HepG2 (cell line): Measurements from ENCODE around the gene TRPC4. TPM values are rescaled to one million over a fixed set of nuclear protein-coding genes. Genes with fewer than 3 reads are reported as not detected.

Source experiments
- ATAC-seq: fragments of 200-7000 bp; cut with Tn5 transposase; 3 replicates; pipeline ENCODE4 v1.9.1; 2020; ENCODE audit warnings: mild to moderate bottlenecking, moderate library complexity
- BruUV-seq: library from RNA; stranded (reverse); fragments of 400-500 nt; replicated peaks from 2 replicates; lab custom pipeline; 2021; lab: Mats Ljungman, UMichigan
- CTCF ChIA-PET: fragments of 300-600 bp; formaldehyde crosslinking; extraction: SDS; loops from one replicate; lab custom pipeline; 2021; ENCODE audit warnings: low total read pairs, inconsistent platforms, low intra/inter-chr PET ratio; lab: Yijun Ruan, JAX
- POLR2A ChIA-PET: fragments of 350-600 bp; sonication (Branson Sonifier 250); formaldehyde crosslinking; loops from one replicate; lab custom pipeline; 2020; ENCODE audit warnings: antibody characterized with exemption, inconsistent platforms; lab: Yijun Ruan, JAX
- DNase-seq: peaks from one replicate; pipeline ENCODE4 v3.0.0-alpha.2; 2015; ENCODE audit warnings: low spot score
- FAIRE-seq: peaks from 3 replicates; lab custom pipeline; 2011; peaks lifted over from hg19 to GRCh38; lab: Jason Lieb, UNC
- H2AFZ ChIP-seq: one replicate; pipeline ENCODE4 v1.6.1; 2011; ENCODE audit warnings: low read length, inconsistent platforms
- H3K27ac ChIP-seq: fragments of 300-600 bp; 3 replicates; pipeline ENCODE4 v1.8.0; 2011; ENCODE audit warnings: mixed run types, mild to moderate bottlenecking, mixed read lengths, low read length, inconsistent platforms; ENCODE audit not compliant: insufficient read depth; ENCODE audit errors: extremely low read length
- H3K27me3 ChIP-seq, 2 experiments: fragments of 200-600 bp in 1 of 2; 2 replicates in 1 of 2; 3 replicates in 1 of 2; pipeline versions ENCODE4 v1.6.0 to v1.8.0; 2011; ENCODE audit warnings: low read length in 2 of 2, mild to moderate bottlenecking in 2 of 2, moderate library complexity in 2 of 2, inconsistent platforms in 1 of 2; ENCODE audit not compliant: insufficient read depth in 2 of 2, control insufficient read depth in 1 of 2
- H3K36me3 ChIP-seq, 2 experiments: fragments of 200-600 bp in 1 of 2; replicated peaks in 1 of 2; 2 replicates in 1 of 2; 3 replicates in 1 of 2; pipeline versions ENCODE4 v1.5.1 to v1.8.0; 2011; ENCODE audit warnings: low read length in 2 of 2, inconsistent platforms in 1 of 2; ENCODE audit not compliant: insufficient read depth in 2 of 2, control insufficient read depth in 1 of 2
- H3K4me1 ChIP-seq: 2 replicates; pipeline ENCODE4 v1.5.1; 2012; ENCODE audit warnings: low read length, inconsistent platforms; ENCODE audit not compliant: insufficient read depth
- H3K4me2 ChIP-seq: 2 replicates; pipeline ENCODE4 v1.6.0; 2011; ENCODE audit warnings: low read depth, low read length, inconsistent platforms
- H3K4me3 ChIP-seq, 3 experiments: fragments of 200-600 bp in 1 of 3; sonication (generic), shearing (Covaris generic) in 1 of 3; replicated peaks in 1 of 3; 2 replicates each; pipeline ENCODE4 v1.5.1; 2011 to 2016; ENCODE audit warnings: low read length in 3 of 3, inconsistent platforms in 2 of 3, low read depth in 2 of 3, mild to moderate bottlenecking in 2 of 3, control low read depth in 1 of 3, mixed read lengths in 1 of 3; ENCODE audit not compliant: insufficient read depth in 1 of 3
- H3K79me2 ChIP-seq: one replicate; pipeline ENCODE4 v1.6.1; 2011; ENCODE audit warnings: low read length, inconsistent platforms; ENCODE audit not compliant: insufficient read depth
- H3K9ac ChIP-seq: 2 replicates; pipeline ENCODE4 v1.6.0; 2011; ENCODE audit warnings: mild to moderate bottlenecking, low read depth, low read length, inconsistent platforms; ENCODE audit not compliant: insufficient read depth
- H3K9me3 ChIP-seq: 2 replicates; pipeline ENCODE4 v1.5.1; 2012; ENCODE audit warnings: mild to moderate bottlenecking, low read length
- H4K20me1 ChIP-seq: 2 replicates; pipeline ENCODE4 v1.6.0; 2011; ENCODE audit warnings: inconsistent platforms, mild to moderate bottlenecking, low read length, moderate library complexity; ENCODE audit not compliant: insufficient read depth
- ARHGAP35 ChIP-seq: sonication (generic); formaldehyde crosslinking; IDR thresholded peaks from 2 replicates; pipeline ENCODE4 v1.9.0; 2022; ENCODE audit warnings: mild to moderate bottlenecking, inconsistent platforms, moderate library complexity, missing genetic modification reagents, borderline replicate concordance
- ATRX ChIP-seq: sonication (generic); formaldehyde crosslinking; IDR thresholded peaks from 2 replicates; pipeline ENCODE4 v1.4.0; 2020; ENCODE audit warnings: missing genetic modification reagents, borderline replicate concordance
- SP2 ChIP-seq: sonication (generic); formaldehyde crosslinking; IDR thresholded peaks from 2 replicates; pipeline ENCODE4 v1.5.1; 2020; ENCODE audit warnings: mild to moderate bottlenecking, missing genetic modification reagents
- SP4 ChIP-seq: sonication (generic); formaldehyde crosslinking; IDR thresholded peaks from 2 replicates; pipeline ENCODE4 v1.8.1; 2023; ENCODE audit warnings: mild to moderate bottlenecking, missing genetic modification reagents
- SRY ChIP-seq: sonication (generic); formaldehyde crosslinking; IDR thresholded peaks from 2 replicates; pipeline ENCODE4 v1.8.0; 2022; ENCODE audit warnings: mild to moderate bottlenecking, missing genetic modification reagents
- ZNF3 ChIP-seq: IDR thresholded peaks from 2 replicates; pipeline ENCODE4 v1.7.0; 2017; ENCODE audit warnings: inconsistent platforms
- ZNF484 ChIP-seq: sonication (generic); formaldehyde crosslinking; IDR thresholded peaks from 2 replicates; pipeline ENCODE4 v1.5.1; 2020; ENCODE audit warnings: mild to moderate bottlenecking, low read depth, missing genetic modification reagents, borderline replicate concordance
- ZNF563 ChIP-seq: sonication (generic); formaldehyde crosslinking; IDR thresholded peaks from 2 replicates; pipeline ENCODE4 v1.8.0; 2022; ENCODE audit warnings: mild to moderate bottlenecking, moderate library complexity, missing genetic modification reagents
- WGBS: methylation state at CpG from one replicate; pipeline ENCODE4 v1.1.6; 2017; ENCODE audit warnings: low lambda C conversion rate; 5-methylcytosine and 5-hydroxymethylcytosine counted together
- in situ Hi-C: cut with HindIII; loops from 2 replicates; pipeline ENCODE4 v1.10.0; 2017; ENCODE audit warnings: low pct_unique_long_range_greater_than_20kb; ENCODE audit not compliant: extremely low pct_ligation_motif_present
- intact Hi-C: fragments of 100-400 bp; cut with micrococcal nuclease; formaldehyde crosslinking; loops from one replicate; pipeline ENCODE4 v1.10.0; 2022; ENCODE audit not compliant: unreplicated experiment
- polyA plus RNA-seq, 8 experiments: library from polyadenylated mRNA; depleted of rRNA in 3 of 8; stranded (reverse) in 7 of 8; unstranded in 1 of 8; fragments of >200 nt; fragmentation: Illumina TruSeq in 4 of 8; extraction: Trizol in 4 of 8; gene quantifications; 2 replicates each; pipeline versions ENCODE4 v1.2.1 to v1.2.3, GENCODE V29; 2011 to 2016; ENCODE audit warnings: low read depth in 4 of 8, missing spikeins in 1 of 8, mixed read lengths in 1 of 8; ENCODE audit not compliant: insufficient read depth in 1 of 8
- total RNA-seq, 5 experiments: library from RNA; depleted of rRNA; stranded (reverse); fragments of >200 nt; fragmentation: Illumina TruSeq; extraction: Trizol; gene quantifications; 2 replicates each; pipeline ENCODE4 v1.2.3, GENCODE V29; 2016; ENCODE audit warnings: low read depth in 1 of 5
- TF ChIP-seq, protein P1 (sequence below): sonication (generic); formaldehyde crosslinking; IDR thresholded peaks from 2 replicates; pipeline ENCODE4 v1.5.0; 2020; ENCODE audit warnings: missing genetic modification reagents
- TF ChIP-seq, protein P2 (sequence below): sonication (generic); formaldehyde crosslinking; IDR thresholded peaks from 2 replicates; pipeline ENCODE4 v1.5.0; 2020; ENCODE audit warnings: mild to moderate bottlenecking, missing genetic modification reagents, borderline replicate concordance
- TF ChIP-seq, protein P3 (sequence below): IDR thresholded peaks from 2 replicates; pipeline ENCODE4 v1.6.1; 2016
- TF ChIP-seq, protein P4 (sequence below): IDR thresholded peaks from 2 replicates; pipeline ENCODE4 v1.6.1; 2016; ENCODE audit warnings: missing compliant biosample characterization, missing genetic modification reagents, borderline replicate concordance
- TF ChIP-seq, protein P5 (sequence below): sonication (generic); formaldehyde crosslinking; conservative IDR thresholded peaks from 2 replicates; pipeline ENCODE4 v1.4.0; 2020; ENCODE audit warnings: missing genetic modification reagents
- TF ChIP-seq, protein P6 (sequence below): sonication (generic); formaldehyde crosslinking; IDR thresholded peaks from 2 replicates; pipeline ENCODE4 v1.8.0; 2022; ENCODE audit warnings: mild to moderate bottlenecking, missing genetic modification reagents

TRPC4 gene
- total and polyA plus RNA-seq, 2 of the 13 experiments (the other 11 are each of a cell fraction or from before 2014, with no cell fraction given) = not detected

DNA sequence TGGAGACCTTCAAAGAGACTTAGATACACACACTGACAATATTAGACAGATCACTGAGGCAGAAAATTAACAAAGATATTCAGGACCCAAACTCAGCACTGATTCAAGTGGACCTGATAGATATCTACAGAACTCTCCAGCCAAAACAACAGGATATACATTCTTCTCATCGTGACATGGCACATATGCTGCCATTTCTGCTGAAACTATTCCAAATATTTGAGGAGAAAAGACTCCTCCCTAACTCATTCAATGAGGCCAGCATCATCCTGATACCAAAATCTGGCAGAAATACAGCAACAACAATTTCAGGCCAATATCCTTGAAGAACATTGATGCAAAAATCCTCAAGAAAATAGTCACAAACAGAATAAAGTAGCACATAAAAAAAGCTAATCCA is 53.3 kb downstream of the TRPC4 start (continued):
- TF ChIP-seq, protein P1, sequence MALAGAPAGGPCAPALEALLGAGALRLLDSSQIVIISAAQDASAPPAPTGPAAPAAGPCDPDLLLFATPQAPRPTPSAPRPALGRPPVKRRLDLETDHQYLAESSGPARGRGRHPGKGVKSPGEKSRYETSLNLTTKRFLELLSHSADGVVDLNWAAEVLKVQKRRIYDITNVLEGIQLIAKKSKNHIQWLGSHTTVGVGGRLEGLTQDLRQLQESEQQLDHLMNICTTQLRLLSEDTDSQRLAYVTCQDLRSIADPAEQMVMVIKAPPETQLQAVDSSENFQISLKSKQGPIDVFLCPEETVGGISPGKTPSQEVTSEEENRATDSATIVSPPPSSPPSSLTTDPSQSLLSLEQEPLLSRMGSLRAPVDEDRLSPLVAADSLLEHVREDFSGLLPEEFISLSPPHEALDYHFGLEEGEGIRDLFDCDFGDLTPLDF (CRISPR knock-in tag) = no peak
- TF ChIP-seq SP4 (CRISPR knock-in tag) = no peak
- TF ChIP-seq SRY (CRISPR knock-in tag) = no peak

DNA sequence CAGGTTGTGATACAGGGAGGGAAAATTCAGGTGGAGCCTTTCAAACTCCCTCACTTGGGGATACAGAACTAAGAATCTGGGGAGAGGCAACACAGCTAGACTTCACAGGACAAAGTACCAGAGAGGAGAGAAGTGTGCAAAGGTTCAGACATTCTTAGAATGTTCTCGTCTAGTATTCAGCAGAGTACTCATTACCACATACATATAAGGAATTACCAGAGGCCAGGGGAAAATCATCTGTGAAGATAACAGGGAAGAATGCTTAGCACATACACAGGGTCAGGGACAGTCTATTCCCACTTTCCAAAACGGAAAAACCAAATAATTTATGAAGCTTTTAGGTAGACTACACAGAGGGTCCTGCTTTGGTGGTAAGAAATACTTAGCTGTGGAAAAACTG is 58.1 kb downstream of the TRPC4 start:
- POLR2A ChIA-PET = no interaction called here
- TF ChIP-seq ZNF484 (CRISPR knock-in tag) = no peak
- TF ChIP-seq ZNF3 (CRISPR knock-in tag) = no peak
- TF ChIP-seq, protein P2, sequence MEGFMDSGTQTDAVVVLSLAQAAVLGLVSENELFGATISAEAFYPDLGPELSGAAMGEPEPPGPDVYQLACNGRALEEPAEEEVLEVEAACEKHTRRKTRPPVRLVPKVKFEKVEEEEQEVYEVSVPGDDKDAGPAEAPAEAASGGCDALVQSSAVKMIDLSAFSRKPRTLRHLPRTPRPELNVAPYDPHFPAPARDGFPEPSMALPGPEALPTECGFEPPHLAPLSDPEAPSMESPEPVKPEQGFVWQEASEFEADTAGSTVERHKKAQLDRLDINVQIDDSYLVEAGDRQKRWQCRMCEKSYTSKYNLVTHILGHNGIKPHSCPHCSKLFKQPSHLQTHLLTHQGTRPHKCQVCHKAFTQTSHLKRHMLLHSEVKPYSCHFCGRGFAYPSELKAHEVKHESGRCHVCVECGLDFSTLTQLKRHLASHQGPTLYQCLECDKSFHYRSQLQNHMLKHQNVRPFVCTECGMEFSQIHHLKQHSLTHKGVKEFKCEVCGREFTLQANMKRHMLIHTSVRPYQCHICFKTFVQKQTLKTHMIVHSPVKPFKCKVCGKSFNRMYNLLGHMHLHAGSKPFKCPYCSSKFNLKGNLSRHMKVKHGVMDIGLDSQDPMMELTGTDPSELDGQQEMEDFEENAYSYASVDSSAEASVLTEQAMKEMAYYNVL (CRISPR knock-in tag) = no peak
- TF ChIP-seq SP2 (CRISPR knock-in tag) = no peak
- TF ChIP-seq, protein P3, sequence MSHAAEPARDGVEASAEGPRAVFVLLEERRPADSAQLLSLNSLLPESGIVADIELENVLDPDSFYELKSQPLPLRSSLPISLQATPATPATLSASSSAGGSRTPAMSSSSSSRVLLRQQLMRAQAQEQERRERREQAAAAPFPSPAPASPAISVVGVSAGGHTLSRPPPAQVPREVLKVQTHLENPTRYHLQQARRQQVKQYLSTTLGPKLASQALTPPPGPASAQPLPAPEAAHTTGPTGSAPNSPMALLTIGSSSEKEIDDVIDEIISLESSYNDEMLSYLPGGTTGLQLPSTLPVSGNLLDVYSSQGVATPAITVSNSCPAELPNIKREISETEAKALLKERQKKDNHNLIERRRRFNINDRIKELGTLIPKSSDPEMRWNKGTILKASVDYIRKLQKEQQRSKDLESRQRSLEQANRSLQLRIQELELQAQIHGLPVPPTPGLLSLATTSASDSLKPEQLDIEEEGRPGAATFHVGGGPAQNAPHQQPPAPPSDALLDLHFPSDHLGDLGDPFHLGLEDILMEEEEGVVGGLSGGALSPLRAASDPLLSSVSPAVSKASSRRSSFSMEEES = no peak
- TF ChIP-seq, protein P4, sequence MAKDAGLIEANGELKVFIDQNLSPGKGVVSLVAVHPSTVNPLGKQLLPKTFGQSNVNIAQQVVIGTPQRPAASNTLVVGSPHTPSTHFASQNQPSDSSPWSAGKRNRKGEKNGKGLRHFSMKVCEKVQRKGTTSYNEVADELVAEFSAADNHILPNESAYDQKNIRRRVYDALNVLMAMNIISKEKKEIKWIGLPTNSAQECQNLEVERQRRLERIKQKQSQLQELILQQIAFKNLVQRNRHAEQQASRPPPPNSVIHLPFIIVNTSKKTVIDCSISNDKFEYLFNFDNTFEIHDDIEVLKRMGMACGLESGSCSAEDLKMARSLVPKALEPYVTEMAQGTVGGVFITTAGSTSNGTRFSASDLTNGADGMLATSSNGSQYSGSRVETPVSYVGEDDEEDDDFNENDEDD = no peak
- no peak for TF ChIP-seq ARHGAP35 (CRISPR knock-in tag)
- TF ChIP-seq, protein P5, sequence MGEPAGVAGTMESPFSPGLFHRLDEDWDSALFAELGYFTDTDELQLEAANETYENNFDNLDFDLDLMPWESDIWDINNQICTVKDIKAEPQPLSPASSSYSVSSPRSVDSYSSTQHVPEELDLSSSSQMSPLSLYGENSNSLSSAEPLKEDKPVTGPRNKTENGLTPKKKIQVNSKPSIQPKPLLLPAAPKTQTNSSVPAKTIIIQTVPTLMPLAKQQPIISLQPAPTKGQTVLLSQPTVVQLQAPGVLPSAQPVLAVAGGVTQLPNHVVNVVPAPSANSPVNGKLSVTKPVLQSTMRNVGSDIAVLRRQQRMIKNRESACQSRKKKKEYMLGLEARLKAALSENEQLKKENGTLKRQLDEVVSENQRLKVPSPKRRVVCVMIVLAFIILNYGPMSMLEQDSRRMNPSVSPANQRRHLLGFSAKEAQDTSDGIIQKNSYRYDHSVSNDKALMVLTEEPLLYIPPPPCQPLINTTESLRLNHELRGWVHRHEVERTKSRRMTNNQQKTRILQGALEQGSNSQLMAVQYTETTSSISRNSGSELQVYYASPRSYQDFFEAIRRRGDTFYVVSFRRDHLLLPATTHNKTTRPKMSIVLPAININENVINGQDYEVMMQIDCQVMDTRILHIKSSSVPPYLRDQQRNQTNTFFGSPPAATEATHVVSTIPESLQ (CRISPR knock-in tag) = no peak
- TF ChIP-seq, protein P6, sequence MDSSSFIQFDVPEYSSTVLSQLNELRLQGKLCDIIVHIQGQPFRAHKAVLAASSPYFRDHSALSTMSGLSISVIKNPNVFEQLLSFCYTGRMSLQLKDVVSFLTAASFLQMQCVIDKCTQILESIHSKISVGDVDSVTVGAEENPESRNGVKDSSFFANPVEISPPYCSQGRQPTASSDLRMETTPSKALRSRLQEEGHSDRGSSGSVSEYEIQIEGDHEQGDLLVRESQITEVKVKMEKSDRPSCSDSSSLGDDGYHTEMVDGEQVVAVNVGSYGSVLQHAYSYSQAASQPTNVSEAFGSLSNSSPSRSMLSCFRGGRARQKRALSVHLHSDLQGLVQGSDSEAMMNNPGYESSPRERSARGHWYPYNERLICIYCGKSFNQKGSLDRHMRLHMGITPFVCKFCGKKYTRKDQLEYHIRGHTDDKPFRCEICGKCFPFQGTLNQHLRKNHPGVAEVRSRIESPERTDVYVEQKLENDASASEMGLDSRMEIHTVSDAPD (CRISPR knock-in tag) = no peak
- TF ChIP-seq ATRX = no peak
- TF ChIP-seq ZNF563 = no peak

More for the DNA sequence above, 58.1 kb downstream of the TRPC4 start:
- H3K9ac ChIP-seq = no peak overlapping the region
- ATAC-seq (no peak), DNase-seq (no peak), FAIRE-seq (no peak)
- H2AFZ ChIP-seq = no peak overlapping the region
- WGBS = 0% methylated on average over 2 of the region's 2 CpGs
- no peaks in the 10 kb centered on the region; a peak in 1 of 5 replicates for H3K27me3 ChIP-seq
- no peaks in the 10 kb centered on the region for H3K36me3 ChIP-seq
- peaks cover 44% of the 10 kb centered on the region for H3K9me3 ChIP-seq
- H3K27ac ChIP-seq = no peak overlapping the region
- H4K20me1 ChIP-seq = no peaks in the 10 kb centered on the region
- CTCF ChIA-PET = no interaction called here
- intact Hi-C loops (no loop called here), in situ Hi-C loops (no loop called here)
- H3K79me2 ChIP-seq = no peaks in the 10 kb centered on the region
- no TSS peak for BruUV-seq
- no peak overlapping the region for H3K4me2 ChIP-seq
- H3K4me1 ChIP-seq = no peaks in the 10 kb centered on the region
- no peak overlapping the region for H3K4me3 ChIP-seq
